Endothelial cell (in vitro differentiated cells): ENCODE data around the gene CHCHD1. TPM values are rescaled to one million over a fixed set of nuclear protein-coding genes. Genes with fewer than 3 reads are reported as not detected.

ENCODE experiments used
- DNase-seq: peaks from one replicate; pipeline ENCODE4 v3.0.0; 2021; ENCODE audit warnings: low spot score
- H3K27ac Mint-ChIP-seq: one replicate; pipeline ENCODE4 v1.8.0; 2021; ENCODE audit warnings: mixed read lengths, inconsistent platforms; ENCODE audit not compliant: unreplicated experiment
- H3K27me3 Mint-ChIP-seq: one replicate; pipeline ENCODE4 v1.8.0; 2021; ENCODE audit warnings: mild to moderate bottlenecking, moderate library complexity, mixed read lengths, inconsistent platforms; ENCODE audit not compliant: unreplicated experiment
- H3K36me3 Mint-ChIP-seq: one replicate; pipeline ENCODE4 v1.8.0; 2021; ENCODE audit warnings: mild to moderate bottlenecking, low read depth, mixed read lengths, inconsistent platforms; ENCODE audit not compliant: unreplicated experiment
- H3K4me1 Mint-ChIP-seq: one replicate; pipeline ENCODE4 v1.8.0; 2021; ENCODE audit warnings: mild to moderate bottlenecking, mixed read lengths, inconsistent platforms; ENCODE audit not compliant: unreplicated experiment
- H3K4me3 Mint-ChIP-seq: one replicate; pipeline ENCODE4 v1.8.0; 2021; ENCODE audit warnings: mild to moderate bottlenecking, mixed read lengths, inconsistent platforms; ENCODE audit not compliant: unreplicated experiment
- H3K9me3 Mint-ChIP-seq: one replicate; pipeline ENCODE4 v1.8.0; 2021; ENCODE audit warnings: mixed read lengths, inconsistent platforms; ENCODE audit not compliant: unreplicated experiment
- long read RNA-seq: library from polyadenylated mRNA; unstranded; transcript quantifications from one replicate; pipeline ENCODE4 v2.0.0, GENCODE V29; 2020; ENCODE audit not compliant: unreplicated experiment
- total RNA-seq: library from RNA; stranded (reverse); fragmentation: NEBNext Ultra II Directional; extraction: Animal tissue kit (Norgen Biotek cat#: 25700); gene quantifications from one replicate; pipeline ENCODE4 v1.2.1, GENCODE V29; 2021; ENCODE audit not compliant: unreplicated experiment
- TF ChIP-seq, protein P1 (sequence below): fragments of 200-600 bp; sonication (generic); IDR thresholded peaks from one replicate; pipeline ENCODE4 v1.5.0; 2021; ENCODE audit warnings: antibody characterized with exemption; ENCODE audit not compliant: unreplicated experiment

The CHCHD1 gene
- 22.5 TPM for total RNA-seq
- long read RNA-seq, transcript CHCHD1-201 (3 exons, 835 nt) = major isoform, 27 of 32 reads
- long read RNA-seq, partial matches to known transcripts = 5 of 32 reads
- long read RNA-seq, other reads (novel, unspliced or antisense) = 0 of 32 reads

DNA sequence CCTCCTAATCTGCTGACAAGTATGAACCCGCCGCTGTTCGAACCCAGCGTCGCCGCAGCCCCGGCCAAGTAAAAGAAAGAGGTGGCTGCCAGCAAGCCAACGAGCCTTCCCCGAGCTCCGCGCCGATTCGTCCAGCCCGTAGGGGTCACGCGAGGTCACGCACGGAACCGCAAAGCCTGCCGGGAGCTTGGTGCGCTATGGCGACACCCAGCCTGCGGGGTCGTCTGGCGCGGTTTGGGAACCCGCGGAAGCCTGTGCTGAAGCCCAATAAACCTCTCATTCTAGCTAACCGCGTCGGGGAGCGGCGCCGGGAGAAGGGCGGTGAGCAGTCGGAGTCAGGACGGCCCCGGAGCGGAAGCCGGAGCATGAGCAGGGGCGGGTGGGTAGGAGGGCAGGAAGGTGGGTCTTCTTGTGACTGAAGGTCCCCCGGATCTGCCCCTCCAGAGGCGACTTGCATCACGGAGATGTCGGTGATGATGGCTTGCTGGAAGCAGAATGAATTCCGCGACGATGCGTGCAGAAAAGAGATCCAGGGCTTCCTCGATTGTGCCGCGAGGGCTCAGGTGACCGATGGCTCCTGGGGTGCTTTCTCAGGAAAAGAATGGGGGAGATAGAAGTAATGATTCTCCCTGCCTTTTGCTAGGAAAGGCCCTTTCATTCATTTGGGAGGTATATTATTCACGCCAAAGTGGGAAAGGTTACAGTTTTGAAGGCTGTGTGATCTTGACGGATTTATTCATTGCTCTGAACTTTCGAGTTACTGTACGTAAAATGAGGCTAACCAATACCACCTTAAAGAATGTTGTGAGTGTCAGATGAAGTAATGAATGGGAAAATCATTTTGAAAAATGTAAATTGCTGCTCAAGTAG is at the start of gene CHCHD1:
Gene CHCHD1, plus strand, starts transcription at position 170 of the 870 bp plus-strand sequence. Its CDS starts 28 bp downstream, at position 198.
- Mint-ChIP-seq H3K27ac (peak within 1 kb of the TSS; percentile 99), H3K4me3 (peak within 1 kb of the TSS; percentile 99), H3K36me3 (peaks cover 17% of the 10 kb centered on the region), H3K27me3 (peaks cover 13% of the 10 kb centered on the region), H3K4me1 (peaks cover 37% of the 10 kb centered on the region), H3K9me3 (no peaks in the 10 kb centered on the region)
- DNase-seq = peak; percentile 87
- TF ChIP-seq, protein P1, sequence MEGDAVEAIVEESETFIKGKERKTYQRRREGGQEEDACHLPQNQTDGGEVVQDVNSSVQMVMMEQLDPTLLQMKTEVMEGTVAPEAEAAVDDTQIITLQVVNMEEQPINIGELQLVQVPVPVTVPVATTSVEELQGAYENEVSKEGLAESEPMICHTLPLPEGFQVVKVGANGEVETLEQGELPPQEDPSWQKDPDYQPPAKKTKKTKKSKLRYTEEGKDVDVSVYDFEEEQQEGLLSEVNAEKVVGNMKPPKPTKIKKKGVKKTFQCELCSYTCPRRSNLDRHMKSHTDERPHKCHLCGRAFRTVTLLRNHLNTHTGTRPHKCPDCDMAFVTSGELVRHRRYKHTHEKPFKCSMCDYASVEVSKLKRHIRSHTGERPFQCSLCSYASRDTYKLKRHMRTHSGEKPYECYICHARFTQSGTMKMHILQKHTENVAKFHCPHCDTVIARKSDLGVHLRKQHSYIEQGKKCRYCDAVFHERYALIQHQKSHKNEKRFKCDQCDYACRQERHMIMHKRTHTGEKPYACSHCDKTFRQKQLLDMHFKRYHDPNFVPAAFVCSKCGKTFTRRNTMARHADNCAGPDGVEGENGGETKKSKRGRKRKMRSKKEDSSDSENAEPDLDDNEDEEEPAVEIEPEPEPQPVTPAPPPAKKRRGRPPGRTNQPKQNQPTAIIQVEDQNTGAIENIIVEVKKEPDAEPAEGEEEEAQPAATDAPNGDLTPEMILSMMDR = no peak

DNA sequence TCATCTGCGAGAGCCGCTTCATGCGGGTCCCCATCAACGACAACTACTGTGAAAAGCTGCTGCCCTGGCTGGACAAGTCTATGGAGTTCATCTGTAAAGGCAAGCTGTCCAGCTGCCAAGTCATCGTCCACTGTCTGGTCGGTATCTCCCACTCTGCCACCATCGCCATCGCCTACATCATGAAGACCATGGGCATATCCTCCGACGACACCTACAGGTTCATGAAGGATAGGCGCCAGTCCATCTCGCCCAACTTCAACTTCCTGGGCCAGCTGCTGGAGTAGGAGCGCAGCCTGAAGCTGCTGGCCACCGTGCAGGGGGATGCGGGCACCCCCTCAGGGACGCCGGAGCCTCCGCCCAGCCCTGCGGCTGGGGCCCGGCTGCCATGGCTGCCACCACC is 49.4 kb upstream of the CHCHD1 start:
- DNase-seq = no peak
- Mint-ChIP-seq H3K36me3 (peaks cover 4% of the 10 kb centered on the region), H3K9me3 (no peaks in the 10 kb centered on the region), H3K4me1 (peaks cover 13% of the 10 kb centered on the region), H3K27ac (peak overlapping the region; percentile 64), H3K27me3 (peaks cover 15% of the 10 kb centered on the region), H3K4me3 (peak overlapping the region; percentile 84)
- TF ChIP-seq, protein P1 = no peak

DNA sequence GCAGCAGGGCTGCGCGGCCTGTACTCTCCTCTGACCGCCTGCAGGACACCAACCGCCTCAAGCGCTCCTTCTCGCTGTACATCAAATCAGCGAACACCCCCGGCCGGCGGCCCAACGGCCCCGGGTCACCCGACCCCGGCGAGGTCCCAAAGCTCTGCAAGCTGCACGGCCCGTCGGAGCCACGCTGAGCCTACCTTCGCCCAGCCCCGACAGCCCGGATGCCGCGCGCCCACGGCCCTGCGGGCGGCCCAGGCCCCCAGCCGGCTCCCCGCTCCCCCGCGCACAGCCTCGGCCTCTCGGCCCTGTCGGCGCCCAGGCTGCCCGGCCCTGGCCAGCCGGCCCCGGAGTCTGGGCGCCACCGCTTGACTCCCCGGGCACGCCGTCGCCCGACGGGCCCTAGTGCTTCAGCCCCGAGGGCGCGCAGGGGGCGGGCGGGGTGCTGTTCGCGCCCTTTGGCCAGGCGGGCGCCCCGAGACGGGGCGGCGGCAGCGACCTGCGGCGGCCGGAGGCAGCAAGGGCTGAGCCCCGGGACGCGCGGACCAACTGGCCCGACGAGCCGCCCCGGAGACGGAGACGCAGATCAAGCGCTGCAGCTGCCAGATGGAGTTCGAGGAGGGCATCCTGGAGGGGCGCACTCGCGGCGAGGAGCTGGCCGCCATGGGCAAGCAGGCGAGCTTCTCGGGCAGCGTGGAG is 48.8 kb upstream of the CHCHD1 start:
- Mint-ChIP-seq H3K4me3 (no peak overlapping the region), H3K9me3 (no peaks in the 10 kb centered on the region), H3K4me1 (peaks cover 13% of the 10 kb centered on the region), H3K27me3 (peaks cover 15% of the 10 kb centered on the region), H3K36me3 (peaks cover 4% of the 10 kb centered on the region), H3K27ac (no peak overlapping the region)
- DNase-seq = no peak
- TF ChIP-seq, protein P1 = no peak

DNA sequence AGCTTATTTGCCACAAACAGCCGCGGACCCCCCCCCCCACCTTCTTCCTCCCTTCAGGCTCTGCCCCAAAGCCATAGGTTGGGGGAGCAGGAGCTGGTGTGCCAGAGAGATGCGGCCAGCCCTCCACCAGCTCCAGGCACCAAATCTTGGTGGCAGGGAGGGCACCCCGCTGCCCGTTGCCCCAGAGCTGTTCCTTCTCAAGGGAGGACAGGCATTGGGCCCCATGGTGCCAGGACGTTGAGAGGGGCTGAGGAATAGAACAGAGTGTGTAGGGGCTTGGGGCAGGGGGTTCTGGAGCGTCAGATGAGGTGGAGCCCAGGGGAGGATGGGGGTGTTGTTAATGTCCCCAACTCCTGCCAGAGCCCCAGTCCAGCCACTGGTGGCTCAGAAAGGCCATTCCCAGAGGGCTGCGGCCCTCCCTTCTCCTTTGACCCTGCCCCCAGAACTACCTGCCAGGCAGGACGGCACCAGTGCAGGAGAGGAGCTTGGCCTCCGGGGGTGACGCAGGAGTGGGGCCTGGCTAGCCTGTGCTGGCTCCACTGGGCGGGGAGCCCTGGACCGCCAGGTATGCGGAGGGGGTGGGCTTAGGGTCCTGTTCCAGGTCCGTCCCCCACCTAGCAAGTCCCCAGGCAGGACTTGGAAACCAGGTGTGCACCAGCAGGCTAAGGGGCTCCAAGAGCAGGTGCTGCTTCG is 47.7 kb upstream of the CHCHD1 start:
- no peak overlapping the region for H3K4me3 Mint-ChIP-seq
- H3K27ac Mint-ChIP-seq = no peak overlapping the region
- H3K27me3 Mint-ChIP-seq = peaks cover 15% of the 10 kb centered on the region
- H3K36me3 Mint-ChIP-seq = peaks cover 4% of the 10 kb centered on the region
- no peak for DNase-seq
- TF ChIP-seq, protein P1 = no peak
- peaks cover 13% of the 10 kb centered on the region for H3K4me1 Mint-ChIP-seq
- H3K9me3 Mint-ChIP-seq = no peaks in the 10 kb centered on the region
